Measurements from ENCODE around the gene PHF3. TPM values are rescaled to one million over a fixed set of nuclear protein-coding genes. Genes with fewer than 3 reads are reported as not detected.

Gene PHF3
- total and polyA plus RNA-seq, 12 donors, result 4.3 to 46.3 (median 39.6) TPM

- no peak for DNase-seq
- TF ChIP-seq CTCF (IDR thresholded peaks at IDR 0.05), result no peak
- H3K4me3 ChIP-seq, result no peak overlapping the region
- peaks cover 0 to 12% (median 6%) of the 10 kb centered on the region in 7 donors for H3K27me3 ChIP-seq
- intact Hi-C loops (cut with DNase I), result no loop called here
- H3K9me3 ChIP-seq, result no peaks in the 10 kb centered on the region
- ATAC-seq, result no peak
- H3K36me3 ChIP-seq, result no peaks in the 10 kb centered on the region
- H3K4me1 ChIP-seq, result no peaks in the 10 kb centered on the region
- no peak overlapping the region for H3K27ac ChIP-seq
- WGBS, 2 donors, result 96% methylated on average over 1 of the region's 1 CpG
Measured at GRCh38 chr6:63615590-63615989, 20.0 kb upstream of the PHF3 start.

GRCh38 chr6:63624091-63624490 is 11.5 kb upstream of the PHF3 start:
- WGBS, 2 donors, result 58 to 72% methylated on average over 2 of the region's 2 CpGs
- no peak overlapping the region for H3K27ac ChIP-seq

GRCh38 chr6:63630466-63630865 is 5.1 kb upstream of the PHF3 start:
- WGBS, 2 donors, result 83 to 98% methylated on average over 1 of the region's 1 CpG
- Histone ChIP-seq H3K27ac (no peak overlapping the region), H3K27me3 (no peaks in the 10 kb centered on the region), H3K4me3 (no peak overlapping the region), H3K9me3 (no peaks in the 10 kb centered on the region), H3K4me1 (peaks cover 0 to 10% (median 7%) of the 10 kb centered on the region in 9 donors), H3K36me3 (no peaks in the 10 kb centered on the region)
- intact Hi-C loops (cut with DNase I), result loop anchor here in 4 of 10 donors (5.0 to 10.0 kb wide), 4 partner anchors 33 to 64 kb away; partner anchors contain the start of genes LOC128125822 (in 1 of the 4) and PTP4A1 (in 1 of the 4)
- TF ChIP-seq CTCF (IDR thresholded peaks at IDR 0.05), result no peak
- ATAC-seq (no peak), DNase-seq (no peak)

More at GRCh38 chr6:63624091-63624490, 11.5 kb upstream of the PHF3 start:
- no peaks in the 10 kb centered on the region for H3K4me1 ChIP-seq
- DNase-seq (no peak), ATAC-seq (no peak)
- no peaks in the 10 kb centered on the region for H3K36me3 ChIP-seq
- intact Hi-C loops (cut with DNase I), result no loop called here
- TF ChIP-seq CTCF (IDR thresholded peaks at IDR 0.05), result no peak
- H3K27me3 ChIP-seq, result peaks cover 0 to 12% (median under 1%) of the 10 kb centered on the region in 7 donors
- H3K4me3 ChIP-seq, result no peak overlapping the region
- no peaks in the 10 kb centered on the region for H3K9me3 ChIP-seq

- Histone ChIP-seq H3K36me3 (no peaks in the 10 kb centered on the region), H3K4me3 (peak overlapping the region in 1 of 10 donors; percentile 91), H3K9me3 (no peaks in the 10 kb centered on the region), H3K27me3 (no peaks in the 10 kb centered on the region), H3K27ac (peak overlapping the region in 3 of 10 donors; percentile 95 to 99 (median 96)), H3K4me1 (peaks cover 3 to 36% (median 33%) of the 10 kb centered on the region in 9 donors)
- ATAC-seq (no peak), DNase-seq (no peak)
- intact Hi-C loops (cut with DNase I), result loop anchor here in 7 of 10 donors (2.0 to 10.0 kb wide), 7 partner anchors 37 to 62 kb away; partner anchors contain the start of genes LOC128125822 (in 4 of the 7) and PTP4A1 (in 4 of the 7)
- WGBS, 2 donors, result 34 to 41% methylated on average over 2 of the region's 2 CpGs
- no peak for TF ChIP-seq CTCF (IDR thresholded peaks at IDR 0.05)
Measured at GRCh38 chr6:63634630-63635029, 972 bp upstream of the PHF3 start.
